ENCODE data around the gene XAF1.

XAF1 gene

DNA sequence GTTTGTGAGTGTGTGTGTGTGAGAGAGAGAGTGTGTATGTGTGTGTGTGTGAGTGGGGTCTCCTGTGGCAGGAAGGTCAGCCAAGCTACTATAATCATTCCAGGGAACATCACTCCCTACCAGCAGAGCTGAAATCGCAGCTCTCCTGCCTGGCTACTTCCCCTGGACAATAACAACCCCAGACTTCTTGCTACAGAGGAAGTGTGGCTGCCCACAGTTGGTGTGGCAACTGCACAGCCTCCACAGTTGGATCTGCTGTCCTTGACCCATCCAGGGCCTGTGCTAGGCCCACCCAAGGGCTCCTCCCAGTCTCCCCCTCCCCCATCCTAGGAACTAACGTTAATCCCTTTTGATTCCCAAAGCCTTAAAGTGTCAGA lies 44.2 kb upstream of the XAF1 start:
- Histone ChIP-seq H3K27me3 (ENCODE audit: insufficient read depth, low read length, poor library complexity, severe bottlenecking) (no peaks in the 10 kb centered on the region), H3K9ac (ENCODE audit: low read depth, low read length, poor library complexity, severe bottlenecking) (no peak overlapping the region), H3K9me2 (replicated peaks; ENCODE audit: low read depth, low read length) (no peaks in the 10 kb centered on the region), H3K9me3 (ENCODE audit: insufficient read depth, low read depth, low read length) (no peaks in the 10 kb centered on the region), H3K4me2 (ENCODE audit: low read depth, low read length, poor library complexity, severe bottlenecking) (no peak overlapping the region), H3K79me2 (ENCODE audit: insufficient read depth, low read length) (no peaks in the 10 kb centered on the region), H3K36me3 (ENCODE audit: insufficient read depth, low read length) (no peaks in the 10 kb centered on the region), H2AFZ (ENCODE audit: low read length) (no peak overlapping the region), H3K4me3 (ENCODE audit: low read length, poor library complexity, severe bottlenecking) (no peak overlapping the region), H3K4me1 (ENCODE audit: insufficient read depth, low read length, poor library complexity, severe bottlenecking) (no peaks in the 10 kb centered on the region), H4K20me1 (ENCODE audit: insufficient read depth, low read length, poor library complexity, severe bottlenecking) (no peaks in the 10 kb centered on the region), H3F3A (ENCODE audit: low read depth) (no peaks in the 10 kb centered on the region)
- TF ChIP-seq, protein P1, sequence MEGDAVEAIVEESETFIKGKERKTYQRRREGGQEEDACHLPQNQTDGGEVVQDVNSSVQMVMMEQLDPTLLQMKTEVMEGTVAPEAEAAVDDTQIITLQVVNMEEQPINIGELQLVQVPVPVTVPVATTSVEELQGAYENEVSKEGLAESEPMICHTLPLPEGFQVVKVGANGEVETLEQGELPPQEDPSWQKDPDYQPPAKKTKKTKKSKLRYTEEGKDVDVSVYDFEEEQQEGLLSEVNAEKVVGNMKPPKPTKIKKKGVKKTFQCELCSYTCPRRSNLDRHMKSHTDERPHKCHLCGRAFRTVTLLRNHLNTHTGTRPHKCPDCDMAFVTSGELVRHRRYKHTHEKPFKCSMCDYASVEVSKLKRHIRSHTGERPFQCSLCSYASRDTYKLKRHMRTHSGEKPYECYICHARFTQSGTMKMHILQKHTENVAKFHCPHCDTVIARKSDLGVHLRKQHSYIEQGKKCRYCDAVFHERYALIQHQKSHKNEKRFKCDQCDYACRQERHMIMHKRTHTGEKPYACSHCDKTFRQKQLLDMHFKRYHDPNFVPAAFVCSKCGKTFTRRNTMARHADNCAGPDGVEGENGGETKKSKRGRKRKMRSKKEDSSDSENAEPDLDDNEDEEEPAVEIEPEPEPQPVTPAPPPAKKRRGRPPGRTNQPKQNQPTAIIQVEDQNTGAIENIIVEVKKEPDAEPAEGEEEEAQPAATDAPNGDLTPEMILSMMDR (conservative IDR thresholded peaks at IDR 0.05; ENCODE audit: low read length), result no peak
- TF ChIP-seq EZH2phosphoT487 (IDR thresholded peaks at IDR 0.05; ENCODE audit: borderline replicate concordance), result no peak

DNA sequence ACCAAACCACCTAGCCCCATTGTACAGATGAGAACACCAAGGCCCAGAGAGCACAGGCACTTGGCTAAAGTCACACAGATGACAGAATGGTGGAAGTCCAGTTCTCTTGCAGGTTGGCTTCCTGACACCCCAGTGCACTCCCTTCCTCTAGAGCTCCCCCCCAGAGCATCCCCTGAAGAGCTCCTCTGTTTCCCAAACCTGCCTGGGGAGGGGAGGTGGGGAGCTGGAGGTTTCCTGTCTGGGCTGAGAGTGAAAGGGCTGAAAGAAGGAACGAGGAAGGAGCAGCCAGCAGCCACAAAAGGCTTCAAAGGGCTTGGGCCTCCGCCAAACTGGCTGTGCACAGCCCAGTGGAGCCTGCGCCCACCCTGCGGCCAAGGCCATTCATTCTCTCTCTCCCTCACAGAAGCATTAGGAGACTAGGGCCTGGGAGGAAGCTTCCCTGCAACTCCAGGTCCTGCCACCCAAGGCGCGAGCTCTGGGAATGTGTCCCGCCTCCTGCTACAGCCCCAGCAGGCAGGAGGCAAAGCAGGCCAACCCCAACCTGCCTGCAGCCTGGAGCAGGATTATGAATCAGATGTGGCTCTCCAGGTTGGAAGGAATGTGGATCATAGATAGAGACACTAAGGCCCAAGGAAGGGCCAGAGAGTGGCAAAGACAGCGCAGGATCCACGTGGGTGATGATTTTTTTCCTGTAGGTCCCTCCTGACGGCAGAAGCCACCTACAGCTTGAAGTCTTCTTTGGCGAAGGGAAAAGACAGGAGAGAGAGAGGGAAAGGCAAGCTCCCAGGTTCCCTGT lies 43.6 kb upstream of the XAF1 start:
- no peaks in the 10 kb centered on the region for H3K27me3 ChIP-seq (ENCODE audit: insufficient read depth, low read length, poor library complexity, severe bottlenecking)
- TF ChIP-seq, protein P1 (conservative IDR thresholded peaks at IDR 0.05; ENCODE audit: low read length), result no peak
- no peak for TF ChIP-seq EZH2phosphoT487 (IDR thresholded peaks at IDR 0.05; ENCODE audit: borderline replicate concordance)
- no peaks in the 10 kb centered on the region for H3K79me2 ChIP-seq (ENCODE audit: insufficient read depth, low read length)
- no peak overlapping the region for H2AFZ ChIP-seq (ENCODE audit: low read length)
- no peaks in the 10 kb centered on the region for H3K9me2 ChIP-seq (replicated peaks; ENCODE audit: low read depth, low read length)
- H3K4me1 ChIP-seq (ENCODE audit: insufficient read depth, low read length, poor library complexity, severe bottlenecking), result no peaks in the 10 kb centered on the region
- no peak overlapping the region for H3K4me3 ChIP-seq (ENCODE audit: low read length, poor library complexity, severe bottlenecking)
- H3K9ac ChIP-seq (ENCODE audit: low read depth, low read length, poor library complexity, severe bottlenecking), result no peak overlapping the region
- no peaks in the 10 kb centered on the region for H4K20me1 ChIP-seq (ENCODE audit: insufficient read depth, low read length, poor library complexity, severe bottlenecking)
- H3K36me3 ChIP-seq (ENCODE audit: insufficient read depth, low read length), result no peaks in the 10 kb centered on the region
- H3F3A ChIP-seq (ENCODE audit: low read depth), result no peaks in the 10 kb centered on the region
- no peaks in the 10 kb centered on the region for H3K9me3 ChIP-seq (ENCODE audit: insufficient read depth, low read depth, low read length)
- no peak overlapping the region for H3K4me2 ChIP-seq (ENCODE audit: low read depth, low read length, poor library complexity, severe bottlenecking)

DNA sequence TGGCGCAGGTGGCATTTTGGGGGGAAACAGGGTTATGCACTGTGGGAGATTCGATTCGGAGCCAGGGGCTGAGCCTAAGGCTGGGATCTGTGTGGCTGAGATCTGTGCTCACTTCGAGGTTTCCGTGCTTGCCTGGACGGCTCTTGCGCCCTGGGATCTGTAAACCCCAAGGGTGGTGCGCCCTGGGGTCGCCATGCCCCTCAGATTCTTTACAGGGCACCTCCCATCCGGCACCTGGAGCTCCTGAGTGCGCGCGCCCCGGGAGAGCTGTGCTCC lies 43.1 kb upstream of the XAF1 start:
- Histone ChIP-seq H2AFZ (ENCODE audit: low read length) (no peak overlapping the region), H3K36me3 (ENCODE audit: insufficient read depth, low read length) (no peaks in the 10 kb centered on the region), H3K9ac (ENCODE audit: low read depth, low read length, poor library complexity, severe bottlenecking) (no peak overlapping the region), H3K4me3 (ENCODE audit: low read length, poor library complexity, severe bottlenecking) (no peak overlapping the region), H4K20me1 (ENCODE audit: insufficient read depth, low read length, poor library complexity, severe bottlenecking) (no peaks in the 10 kb centered on the region), H3K79me2 (ENCODE audit: insufficient read depth, low read length) (no peaks in the 10 kb centered on the region), H3F3A (ENCODE audit: low read depth) (no peaks in the 10 kb centered on the region), H3K27me3 (ENCODE audit: insufficient read depth, low read length, poor library complexity, severe bottlenecking) (no peaks in the 10 kb centered on the region), H3K4me2 (ENCODE audit: low read depth, low read length, poor library complexity, severe bottlenecking) (no peak overlapping the region), H3K9me2 (replicated peaks; ENCODE audit: low read depth, low read length) (no peaks in the 10 kb centered on the region), H3K9me3 (ENCODE audit: insufficient read depth, low read depth, low read length) (no peaks in the 10 kb centered on the region), H3K4me1 (ENCODE audit: insufficient read depth, low read length, poor library complexity, severe bottlenecking) (no peaks in the 10 kb centered on the region)
- TF ChIP-seq, protein P1 (conservative IDR thresholded peaks at IDR 0.05; ENCODE audit: low read length), result no peak
- no peak for TF ChIP-seq EZH2phosphoT487 (IDR thresholded peaks at IDR 0.05; ENCODE audit: borderline replicate concordance)

All from Loucy (cell line).